K562 (cell line): ENCODE measurements around the gene CNBD2. TPM values are rescaled to one million over a fixed set of nuclear protein-coding genes. Genes with fewer than 3 reads are reported as not detected.
A peak's percentile ranks its signal among the peaks of the same experiment; 100 is the strongest.

ENCODE experiments used
- DACH1 ChIP-seq: fragments of 450-650 bp; IDR thresholded peaks from 2 replicates; pipeline ENCODE4 v1.6.1; 2018; ENCODE audit not compliant: partially characterized antibody
- FOSL1 ChIP-seq: fragments of 200-800 bp; sonication (Bioruptor generic); conservative IDR thresholded peaks from 2 replicates; pipeline ENCODE4 v1.6.1; 2016; ENCODE audit warnings: missing genetic modification characterization, missing compliant biosample characterization
- LEF1 ChIP-seq: fragments of 450-650 bp; IDR thresholded peaks from 2 replicates; pipeline ENCODE4 v1.6.1; 2016; ENCODE audit warnings: mild to moderate bottlenecking
- PTTG1 ChIP-seq: fragments of 450-650 bp; IDR thresholded peaks from 2 replicates; pipeline ENCODE4 v1.6.1; 2016; ENCODE audit warnings: low read depth, mild to moderate bottlenecking, missing genetic modification characterization, missing compliant biosample characterization
- polyA plus RNA-seq, 8 experiments: library from polyadenylated mRNA; depleted of rRNA in 4 of 8; stranded (reverse) in 5 of 8; unstranded in 3 of 8; fragments of >200 nt; fragmentation: Nextera tagmentation in 2 of 8; fragmentation: Illumina TruSeq in 1 of 8; extraction: Ambion mirVana in 2 of 8; extraction: Trizol in 1 of 8; gene quantifications; 2 replicates each; pipeline versions ENCODE4 v1.2.1 to v1.2.3, GENCODE V29; 2011 to 2014; ENCODE audit warnings: inconsistent platforms in 1 of 8, missing spikeins in 1 of 8
- total RNA-seq, 7 experiments: library from RNA; depleted of rRNA in 6 of 7; stranded (reverse); fragments of >200 nt in 6 of 7; fragmentation: Illumina TruSeq in 2 of 7; extraction: Trizol in 2 of 7; gene quantifications; 2 replicates each; pipeline versions ENCODE4 v1.2.1 to v1.2.3, GENCODE V29; 2011 to 2021; ENCODE audit warnings: low replicate concordance in 1 of 7
- TF ChIP-seq, protein P1 (sequence below), 2 experiments: fragments of 450-650 bp in 1 of 2; sonication (generic) in 1 of 2; formaldehyde crosslinking in 1 of 2; IDR thresholded peaks; 2 replicates each; pipeline versions ENCODE4 v1.7.1 to v1.9.0; 2016 to 2022; ENCODE audit warnings: inconsistent platforms in 1 of 2, mild to moderate bottlenecking in 1 of 2, missing genetic modification reagents in 1 of 2
- TF ChIP-seq, protein P2 (sequence below): fragments of 200-800 bp; sonication (Bioruptor generic); IDR thresholded peaks from 2 replicates; pipeline ENCODE4 v1.6.1; 2017; ENCODE audit warnings: missing genetic modification characterization, missing compliant biosample characterization
- TF ChIP-seq, protein P3 (sequence below): sonication (generic); formaldehyde crosslinking; IDR thresholded peaks from 2 replicates; pipeline ENCODE4 v1.8.0; 2022; ENCODE audit warnings: mild to moderate bottlenecking, missing genetic modification reagents, borderline replicate concordance
- TF ChIP-seq, protein P4 (sequence below): fragments of 250-450 bp; sonication (Bioruptor Pico); IDR thresholded peaks from 2 replicates; pipeline ENCODE4 v1.5.0; 2022; ENCODE audit warnings: mild to moderate bottlenecking
- TF ChIP-seq, protein P5 (sequence below): sonication (generic); formaldehyde crosslinking; IDR thresholded peaks from 2 replicates; pipeline ENCODE4 v1.9.0; 2022; ENCODE audit warnings: mild to moderate bottlenecking, missing genetic modification reagents

The CNBD2 gene
- total and polyA plus RNA-seq, 9 of the 15 experiments (the other 6 are each of a cell fraction or from before 2014, with no cell fraction given), result 3.2 to 17.5 (median 5.3) TPM

DNA sequence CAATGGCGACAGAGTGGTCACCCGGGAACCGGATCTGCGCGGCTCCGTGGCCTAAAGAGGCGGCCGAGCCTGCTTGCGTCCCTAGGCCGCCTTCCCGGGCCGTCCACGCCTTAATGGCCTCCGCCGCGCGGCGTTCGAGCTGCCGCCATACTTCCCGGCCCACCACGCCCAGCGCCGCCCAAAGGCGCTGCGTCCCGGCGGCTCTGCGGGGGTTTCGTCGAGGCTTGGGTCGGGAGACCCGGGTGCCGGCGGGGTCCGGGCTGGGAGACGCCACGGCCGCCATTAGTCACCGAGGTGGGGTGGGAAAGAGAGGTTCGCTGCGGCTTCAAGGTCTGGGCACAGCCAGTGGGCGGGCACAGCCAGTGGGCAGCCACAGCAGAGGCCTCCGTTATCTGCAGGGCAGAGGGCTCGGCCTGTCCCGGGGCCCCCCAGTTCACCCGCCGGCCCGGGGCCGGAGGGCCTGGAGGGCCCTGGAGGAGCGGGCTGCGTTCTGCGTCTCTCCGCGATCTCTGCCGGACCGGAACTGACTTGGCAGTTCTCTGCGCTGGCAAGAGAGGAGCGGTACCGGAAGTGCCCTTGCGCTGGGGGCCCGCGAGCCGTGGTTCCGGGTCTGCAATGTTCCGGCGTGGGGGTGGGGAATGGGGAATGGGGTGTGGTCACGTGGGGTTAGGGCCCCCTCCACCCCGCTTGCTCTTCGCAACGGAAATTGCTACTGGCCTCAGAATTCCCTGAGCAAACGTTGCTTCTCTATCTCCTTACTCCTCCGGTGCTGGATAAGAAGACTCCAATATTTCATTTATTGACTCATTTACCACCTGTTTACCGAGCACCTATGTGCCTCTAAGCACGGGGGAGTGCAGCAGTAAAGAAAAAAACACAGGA is 82.3 kb downstream of the CNBD2 start (continued):
- TF ChIP-seq, protein P1, sequence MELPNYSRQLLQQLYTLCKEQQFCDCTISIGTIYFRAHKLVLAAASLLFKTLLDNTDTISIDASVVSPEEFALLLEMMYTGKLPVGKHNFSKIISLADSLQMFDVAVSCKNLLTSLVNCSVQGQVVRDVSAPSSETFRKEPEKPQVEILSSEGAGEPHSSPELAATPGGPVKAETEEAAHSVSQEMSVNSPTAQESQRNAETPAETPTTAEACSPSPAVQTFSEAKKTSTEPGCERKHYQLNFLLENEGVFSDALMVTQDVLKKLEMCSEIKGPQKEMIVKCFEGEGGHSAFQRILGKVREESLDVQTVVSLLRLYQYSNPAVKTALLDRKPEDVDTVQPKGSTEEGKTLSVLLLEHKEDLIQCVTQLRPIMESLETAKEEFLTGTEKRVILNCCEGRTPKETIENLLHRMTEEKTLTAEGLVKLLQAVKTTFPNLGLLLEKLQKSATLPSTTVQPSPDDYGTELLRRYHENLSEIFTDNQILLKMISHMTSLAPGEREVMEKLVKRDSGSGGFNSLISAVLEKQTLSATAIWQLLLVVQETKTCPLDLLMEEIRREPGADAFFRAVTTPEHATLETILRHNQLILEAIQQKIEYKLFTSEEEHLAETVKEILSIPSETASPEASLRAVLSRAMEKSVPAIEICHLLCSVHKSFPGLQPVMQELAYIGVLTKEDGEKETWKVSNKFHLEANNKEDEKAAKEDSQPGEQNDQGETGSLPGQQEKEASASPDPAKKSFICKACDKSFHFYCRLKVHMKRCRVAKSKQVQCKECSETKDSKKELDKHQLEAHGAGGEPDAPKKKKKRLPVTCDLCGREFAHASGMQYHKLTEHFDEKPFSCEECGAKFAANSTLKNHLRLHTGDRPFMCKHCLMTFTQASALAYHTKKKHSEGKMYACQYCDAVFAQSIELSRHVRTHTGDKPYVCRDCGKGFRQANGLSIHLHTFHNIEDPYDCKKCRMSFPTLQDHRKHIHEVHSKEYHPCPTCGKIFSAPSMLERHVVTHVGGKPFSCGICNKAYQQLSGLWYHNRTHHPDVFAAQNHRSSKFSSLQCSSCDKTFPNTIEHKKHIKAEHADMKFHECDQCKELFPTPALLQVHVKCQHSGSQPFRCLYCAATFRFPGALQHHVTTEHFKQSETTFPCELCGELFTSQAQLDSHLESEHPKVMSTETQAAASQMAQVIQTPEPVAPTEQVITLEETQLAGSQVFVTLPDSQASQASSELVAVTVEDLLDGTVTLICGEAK (IDR thresholded peaks at IDR 0.05), result peak; percentile 99
- TF ChIP-seq, protein P1 (CRISPR knock-in tag; IDR thresholded peaks at IDR 0.05), result no peak
- TF ChIP-seq, protein P2, sequence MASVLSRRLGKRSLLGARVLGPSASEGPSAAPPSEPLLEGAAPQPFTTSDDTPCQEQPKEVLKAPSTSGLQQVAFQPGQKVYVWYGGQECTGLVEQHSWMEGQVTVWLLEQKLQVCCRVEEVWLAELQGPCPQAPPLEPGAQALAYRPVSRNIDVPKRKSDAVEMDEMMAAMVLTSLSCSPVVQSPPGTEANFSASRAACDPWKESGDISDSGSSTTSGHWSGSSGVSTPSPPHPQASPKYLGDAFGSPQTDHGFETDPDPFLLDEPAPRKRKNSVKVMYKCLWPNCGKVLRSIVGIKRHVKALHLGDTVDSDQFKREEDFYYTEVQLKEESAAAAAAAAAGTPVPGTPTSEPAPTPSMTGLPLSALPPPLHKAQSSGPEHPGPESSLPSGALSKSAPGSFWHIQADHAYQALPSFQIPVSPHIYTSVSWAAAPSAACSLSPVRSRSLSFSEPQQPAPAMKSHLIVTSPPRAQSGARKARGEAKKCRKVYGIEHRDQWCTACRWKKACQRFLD (CRISPR knock-in tag), result peak; percentile 41; the same call in 1 of the 2 replicates
- peak; percentile 66 for TF ChIP-seq LEF1
- TF ChIP-seq, protein P3, sequence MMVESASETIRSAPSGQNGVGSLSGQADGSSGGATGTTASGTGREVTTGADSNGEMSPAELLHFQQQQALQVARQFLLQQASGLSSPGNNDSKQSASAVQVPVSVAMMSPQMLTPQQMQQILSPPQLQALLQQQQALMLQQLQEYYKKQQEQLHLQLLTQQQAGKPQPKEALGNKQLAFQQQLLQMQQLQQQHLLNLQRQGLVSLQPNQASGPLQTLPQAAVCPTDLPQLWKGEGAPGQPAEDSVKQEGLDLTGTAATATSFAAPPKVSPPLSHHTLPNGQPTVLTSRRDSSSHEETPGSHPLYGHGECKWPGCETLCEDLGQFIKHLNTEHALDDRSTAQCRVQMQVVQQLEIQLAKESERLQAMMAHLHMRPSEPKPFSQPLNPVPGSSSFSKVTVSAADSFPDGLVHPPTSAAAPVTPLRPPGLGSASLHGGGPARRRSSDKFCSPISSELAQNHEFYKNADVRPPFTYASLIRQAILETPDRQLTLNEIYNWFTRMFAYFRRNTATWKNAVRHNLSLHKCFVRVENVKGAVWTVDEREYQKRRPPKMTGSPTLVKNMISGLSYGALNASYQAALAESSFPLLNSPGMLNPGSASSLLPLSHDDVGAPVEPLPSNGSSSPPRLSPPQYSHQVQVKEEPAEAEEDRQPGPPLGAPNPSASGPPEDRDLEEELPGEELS, result no peak; the same call in 1 of the 2 replicates
- TF ChIP-seq, protein P4, sequence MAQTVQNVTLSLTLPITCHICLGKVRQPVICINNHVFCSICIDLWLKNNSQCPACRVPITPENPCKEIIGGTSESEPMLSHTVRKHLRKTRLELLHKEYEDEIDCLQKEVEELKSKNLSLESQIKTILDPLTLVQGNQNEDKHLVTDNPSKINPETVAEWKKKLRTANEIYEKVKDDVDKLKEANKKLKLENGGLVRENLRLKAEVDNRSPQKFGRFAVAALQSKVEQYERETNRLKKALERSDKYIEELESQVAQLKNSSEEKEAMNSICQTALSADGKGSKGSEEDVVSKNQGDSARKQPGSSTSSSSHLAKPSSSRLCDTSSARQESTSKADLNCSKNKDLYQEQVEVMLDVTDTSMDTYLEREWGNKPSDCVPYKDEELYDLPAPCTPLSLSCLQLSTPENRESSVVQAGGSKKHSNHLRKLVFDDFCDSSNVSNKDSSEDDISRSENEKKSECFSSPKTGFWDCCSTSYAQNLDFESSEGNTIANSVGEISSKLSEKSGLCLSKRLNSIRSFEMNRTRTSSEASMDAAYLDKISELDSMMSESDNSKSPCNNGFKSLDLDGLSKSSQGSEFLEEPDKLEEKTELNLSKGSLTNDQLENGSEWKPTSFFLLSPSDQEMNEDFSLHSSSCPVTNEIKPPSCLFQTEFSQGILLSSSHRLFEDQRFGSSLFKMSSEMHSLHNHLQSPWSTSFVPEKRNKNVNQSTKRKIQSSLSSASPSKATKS (CRISPR knock-in tag), result no peak
- no peak for TF ChIP-seq PTTG1
- TF ChIP-seq, protein P5, sequence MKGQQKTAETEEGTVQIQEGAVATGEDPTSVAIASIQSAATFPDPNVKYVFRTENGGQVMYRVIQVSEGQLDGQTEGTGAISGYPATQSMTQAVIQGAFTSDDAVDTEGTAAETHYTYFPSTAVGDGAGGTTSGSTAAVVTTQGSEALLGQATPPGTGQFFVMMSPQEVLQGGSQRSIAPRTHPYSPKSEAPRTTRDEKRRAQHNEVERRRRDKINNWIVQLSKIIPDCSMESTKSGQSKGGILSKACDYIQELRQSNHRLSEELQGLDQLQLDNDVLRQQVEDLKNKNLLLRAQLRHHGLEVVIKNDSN, result peak; percentile 91
- no peak for TF ChIP-seq DACH1
- TF ChIP-seq FOSL1, result peak; percentile 57
